HG02610 (cell line): ENCODE measurements around the gene DNAJB13.

Experiments used
- ATAC-seq: cut with Tn5 transposase; IDR thresholded peaks from one replicate; pipeline ENCODE4 v1.9.1; 2021; ENCODE audit warnings: mild to moderate bottlenecking, moderate library complexity; ENCODE audit not compliant: unreplicated experiment

Gene DNAJB13

DNA sequence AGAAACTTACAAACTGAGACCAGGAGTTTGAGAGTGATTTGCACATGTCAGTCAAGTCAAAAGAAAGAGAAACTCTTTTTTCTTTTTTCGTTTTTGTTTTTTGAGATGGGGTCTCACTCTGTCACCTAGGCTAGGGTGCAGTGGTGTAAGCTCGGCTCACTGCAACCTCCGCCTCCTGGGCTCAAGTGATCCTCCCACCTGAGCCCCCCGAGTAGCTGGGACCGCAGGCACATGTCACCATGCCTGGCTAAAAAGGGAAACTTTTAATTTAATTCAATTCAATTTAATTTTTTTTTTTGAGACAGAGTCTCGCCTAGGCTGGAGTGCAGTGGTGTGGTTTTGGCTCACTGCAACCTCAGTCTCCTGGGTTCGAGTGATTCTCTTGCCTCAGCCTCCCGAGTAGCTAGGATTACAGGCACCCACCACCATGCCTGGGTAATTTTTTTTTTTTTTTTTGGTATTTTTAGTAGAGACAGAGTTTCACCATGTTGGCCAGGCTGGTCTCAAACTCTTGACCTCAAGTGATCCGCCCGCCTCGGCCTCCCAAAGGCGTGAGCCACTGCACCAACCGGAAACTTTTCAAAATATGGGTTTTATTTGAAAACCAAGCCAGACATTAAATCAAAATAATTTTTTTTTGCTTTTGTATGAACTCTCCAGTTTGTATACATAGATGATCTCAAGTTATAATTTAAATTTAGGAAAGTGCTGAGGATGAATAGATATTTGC lies 48.2 kb downstream of the DNAJB13 start:
- ATAC-seq: no peak

GRCh38 chr11:73999581-74000306 lies 48.9 kb downstream of the DNAJB13 start:
- ATAC-seq: no peak

DNA sequence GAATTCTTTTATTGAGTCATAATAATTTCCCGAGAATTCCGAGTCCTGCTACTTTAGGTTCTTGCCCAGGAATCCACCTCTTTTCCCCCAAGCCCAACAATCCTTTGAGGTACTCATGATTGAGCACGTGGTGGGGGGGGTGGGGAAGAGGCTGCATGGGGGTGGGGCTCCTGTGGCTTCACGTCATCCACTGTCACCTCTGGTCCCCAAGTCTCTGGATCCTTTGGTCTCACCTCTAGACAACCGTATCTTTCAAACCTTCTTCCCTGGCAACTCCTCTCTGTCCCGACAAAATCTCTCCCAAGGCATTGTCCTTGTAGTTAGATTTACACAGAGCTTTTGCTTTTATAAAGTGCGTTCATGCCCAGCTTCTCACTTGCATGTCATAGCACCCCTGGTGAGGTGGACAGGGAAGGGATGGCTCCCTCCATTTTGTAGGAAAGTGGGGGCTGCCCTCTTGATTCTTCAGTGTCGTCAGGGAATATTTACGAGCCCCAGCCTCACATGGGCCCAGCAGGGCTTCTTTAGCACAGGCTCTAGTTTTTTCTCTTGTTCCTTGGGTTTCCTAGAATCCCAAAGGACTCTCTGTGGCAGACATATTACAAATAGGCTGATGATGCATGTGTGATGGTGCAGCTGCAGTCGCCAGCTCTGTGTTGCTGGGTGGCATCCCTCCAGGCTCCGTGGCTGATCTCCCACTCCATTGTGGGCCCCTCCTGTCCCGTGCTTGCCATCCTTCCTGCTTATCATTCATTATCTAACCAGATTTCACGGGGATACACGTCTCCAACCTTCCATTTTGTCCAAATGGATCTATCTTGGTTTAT lies 49.7 kb downstream of the DNAJB13 start:
- no peak for ATAC-seq

- ATAC-seq: no peak
These were observed 51.0 kb downstream of the DNAJB13 start for GRCh38 chr11:74001822-74002286.

DNA sequence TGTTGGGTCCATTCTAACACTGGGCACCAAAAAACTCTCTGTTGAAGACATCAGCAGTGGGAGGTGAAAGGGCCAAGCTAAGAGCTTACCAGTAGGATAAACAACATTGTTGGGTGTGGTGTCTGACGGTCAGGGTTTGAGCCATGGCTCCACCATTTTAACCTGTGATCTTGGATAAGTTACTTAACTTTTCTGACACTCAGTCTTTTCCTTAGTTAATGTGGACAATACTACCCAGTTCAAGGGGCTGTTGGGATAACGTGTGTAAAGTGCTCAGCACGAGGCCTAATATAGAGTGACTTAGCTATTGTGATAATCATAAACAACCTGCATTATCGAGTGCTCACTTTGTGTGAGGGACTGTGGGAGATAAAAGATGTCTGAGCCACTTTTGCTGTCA lies 52.0 kb downstream of the DNAJB13 start:
- ATAC-seq: no peak

DNA sequence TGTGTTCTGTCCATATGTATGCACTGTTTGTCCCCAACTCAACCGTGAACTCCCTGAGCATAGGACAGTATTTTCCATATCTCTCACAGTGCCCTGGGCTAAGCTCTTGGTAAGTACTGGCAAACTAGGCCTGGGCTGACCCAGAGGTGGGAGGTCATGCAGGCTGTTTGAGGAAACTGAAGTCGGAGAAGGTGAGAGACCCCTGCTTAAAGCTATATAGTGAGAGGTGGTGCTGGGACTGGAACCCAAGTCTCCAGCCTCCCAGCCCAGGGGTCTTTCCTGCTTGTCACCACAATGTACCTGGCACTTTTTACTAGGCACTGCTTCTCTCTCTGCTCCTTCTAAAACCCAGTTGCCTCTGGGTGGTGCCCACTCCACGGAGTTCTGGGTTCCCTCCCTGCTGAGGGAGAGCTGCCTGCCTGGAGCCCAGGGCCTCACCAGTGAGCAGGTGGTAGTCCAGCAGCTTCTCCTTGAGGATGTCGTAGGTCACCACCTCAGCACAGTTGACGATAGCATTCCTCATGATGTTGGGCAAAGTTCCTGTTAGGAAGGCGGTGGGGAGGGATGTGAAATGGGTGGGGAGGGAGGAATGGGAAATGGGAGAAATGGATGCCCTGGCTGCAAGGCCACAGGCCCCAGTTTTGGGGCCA lies 53.3 kb downstream of the DNAJB13 start:
- ATAC-seq: no peak

DNA sequence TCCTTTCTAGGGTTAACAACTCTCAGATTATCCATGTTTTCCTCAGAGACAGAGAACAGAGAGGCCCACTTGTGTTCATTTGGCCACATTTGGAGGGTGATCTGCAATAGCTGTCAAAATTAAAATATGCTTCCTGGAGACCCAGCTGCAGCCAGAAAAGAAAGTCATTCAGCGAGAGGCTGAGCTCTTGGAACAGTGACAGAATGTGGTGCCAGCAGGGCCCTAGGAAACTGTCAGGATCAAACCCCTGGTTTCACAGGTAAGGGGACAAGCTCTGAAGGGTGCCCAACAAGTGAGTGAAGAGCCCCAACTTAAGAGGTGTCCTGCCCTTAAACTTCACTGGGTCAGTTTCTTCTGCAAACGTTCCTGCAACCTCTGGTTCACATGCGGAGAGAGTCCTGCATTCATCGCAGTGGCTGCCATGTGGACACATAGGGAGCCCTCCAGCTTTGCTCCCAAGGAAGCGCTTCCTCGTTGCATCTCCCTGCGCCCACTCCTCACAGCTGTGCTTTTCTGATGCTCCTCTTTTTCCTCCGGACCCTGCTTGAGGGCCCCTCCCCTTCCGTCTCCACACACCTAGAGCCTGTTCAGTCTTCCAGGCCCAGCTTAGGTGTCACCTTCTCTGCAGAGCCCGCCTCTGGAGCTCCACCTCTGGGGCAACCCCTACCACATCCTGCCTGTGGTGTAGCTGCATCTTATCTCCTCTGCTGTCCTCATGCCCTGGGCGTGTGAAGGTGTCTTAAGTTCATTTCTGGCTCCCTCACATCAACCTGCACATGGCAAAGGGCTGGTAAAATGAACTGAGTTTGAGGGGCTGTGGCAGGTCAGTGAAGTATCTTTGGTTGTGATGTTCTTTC lies 54.2 kb downstream of the DNAJB13 start:
- ATAC-seq: no peak

GRCh38 chr11:74005721-74006517 lies 55.1 kb downstream of the DNAJB13 start:
- ATAC-seq: no peak

GRCh38 chr11:74006743-74007304 lies 56.0 kb downstream of the DNAJB13 start:
- ATAC-seq: no peak

DNA sequence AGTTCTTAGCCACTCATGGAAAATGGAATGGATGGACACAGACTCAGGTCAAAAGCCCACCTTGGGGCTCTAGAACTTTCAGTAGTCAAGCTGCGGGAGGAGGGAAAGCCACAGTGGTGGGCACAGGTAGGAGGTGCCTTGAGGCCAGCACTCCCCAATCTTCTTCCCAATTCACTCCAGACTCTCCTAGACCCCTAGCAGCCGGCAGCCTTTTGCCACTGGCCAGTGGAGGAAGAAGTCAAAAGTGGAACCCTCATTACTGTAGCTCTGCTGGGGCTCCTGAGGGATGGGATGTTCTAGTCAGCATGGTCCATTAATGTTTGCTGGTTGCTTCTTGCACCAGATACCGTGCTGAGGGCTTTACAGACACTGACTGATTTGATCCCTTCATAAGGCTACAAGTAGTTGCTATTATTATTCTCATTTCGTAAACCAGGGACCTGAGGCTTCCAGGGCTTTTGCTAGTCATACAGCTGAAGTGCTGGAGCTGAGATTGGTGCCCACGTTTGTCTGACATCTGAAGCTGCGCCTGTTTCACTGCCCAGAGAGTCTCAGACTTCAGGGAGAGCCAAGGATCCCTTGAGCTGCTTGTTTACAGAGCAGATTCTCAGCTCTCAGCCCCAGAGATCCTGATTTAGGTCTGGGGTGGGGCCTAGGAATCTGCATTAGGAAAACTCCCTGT lies 57.0 kb downstream of the DNAJB13 start:
- ATAC-seq: no peak

- ATAC-seq: no peak
These were observed 57.8 kb downstream of the DNAJB13 start, which contains the start of gene UCP3 for GRCh38 chr11:74008373-74009229. UCP3 (minus strand) TSS chr11:74009085; CDS start chr11:74007042, 2,043 bp downstream.

GRCh38 chr11:74009230-74009547 lies 58.4 kb downstream of the DNAJB13 start:
- no peak for ATAC-seq

GRCh38 chr11:74009675-74010305 lies 59.0 kb downstream of the DNAJB13 start:
- ATAC-seq: no peak

- ATAC-seq: no peak
These were observed 59.8 kb downstream of the DNAJB13 start for GRCh38 chr11:74010306-74011300.

DNA sequence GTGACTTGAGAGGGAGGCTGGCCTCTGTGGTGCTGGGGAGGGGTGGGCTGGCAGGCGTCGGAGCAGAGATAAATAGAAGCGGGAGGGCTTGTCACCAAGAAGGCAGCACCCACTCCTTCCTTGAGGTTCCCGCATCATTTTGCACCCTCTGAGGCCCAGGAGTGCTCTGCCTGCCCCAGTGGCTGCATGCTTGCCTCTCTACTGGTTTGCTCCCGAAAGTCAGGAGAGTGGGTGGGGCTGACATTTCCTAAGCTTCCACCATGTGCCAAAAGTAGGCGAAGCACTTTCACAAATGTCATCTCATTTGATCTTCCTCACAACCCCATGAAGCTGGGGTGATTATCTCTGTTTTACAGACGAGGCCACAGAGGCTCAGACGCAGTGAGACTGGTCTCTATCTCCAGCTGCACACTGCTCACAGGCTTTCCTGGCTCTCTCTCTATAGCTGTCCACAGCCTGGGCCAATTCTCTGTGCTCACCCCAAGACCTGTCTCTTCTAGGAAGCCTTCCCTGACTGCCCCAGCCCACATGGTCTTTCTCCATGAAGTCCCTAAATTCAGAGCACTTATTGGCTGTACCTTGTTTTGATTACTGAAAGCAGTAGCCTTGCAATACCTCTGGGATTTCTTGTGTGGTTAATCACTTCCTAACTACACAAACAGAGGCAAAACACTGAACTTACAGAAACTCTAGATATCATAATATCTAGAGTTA lies 60.7 kb downstream of the DNAJB13 start:
- peak; percentile 82 for ATAC-seq
